CD4-positive, alpha-beta T cell treated with Interleukin-15 for 1 hour (primary cell): ENCODE measurements around the gene OR10A3.
"Not testable (repeated sequence)": the region's sequence is repeated elsewhere in the genome, so short reads cannot be mapped to it uniquely, and the experiment has no call there.

Source experiments
- DNase-seq: peaks from one replicate; pipeline ENCODE4 v3.0.0-alpha.2; 2020

Gene OR10A3, protein sequence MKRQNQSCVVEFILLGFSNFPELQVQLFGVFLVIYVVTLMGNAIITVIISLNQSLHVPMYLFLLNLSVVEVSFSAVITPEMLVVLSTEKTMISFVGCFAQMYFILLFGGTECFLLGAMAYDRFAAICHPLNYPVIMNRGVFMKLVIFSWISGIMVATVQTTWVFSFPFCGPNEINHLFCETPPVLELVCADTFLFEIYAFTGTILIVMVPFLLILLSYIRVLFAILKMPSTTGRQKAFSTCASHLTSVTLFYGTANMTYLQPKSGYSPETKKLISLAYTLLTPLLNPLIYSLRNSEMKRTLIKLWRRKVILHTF

DNA sequence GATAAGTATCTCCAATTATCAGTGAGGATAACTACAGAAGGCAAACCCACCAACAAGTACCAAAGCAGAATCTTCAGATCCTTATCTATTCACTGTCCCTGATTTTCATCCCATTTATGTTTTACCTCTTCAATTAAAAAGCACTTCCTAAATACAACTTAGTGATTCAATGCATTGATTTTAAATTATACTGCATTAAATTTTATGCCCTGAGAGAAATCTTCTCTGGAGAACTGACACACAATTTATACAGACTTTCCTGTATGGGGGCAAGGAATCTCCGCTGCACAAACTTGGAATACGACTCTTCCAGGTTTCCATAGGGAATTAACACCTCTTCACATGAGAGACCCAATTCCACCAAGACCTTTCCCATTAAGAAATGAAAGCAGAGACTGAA is at the start of gene OR10A3:
Gene OR10A3 (minus strand): TSS at position 101 of the 400 bp plus-strand sequence. CDS start 2,188 bp downstream, outside the sequence.
- DNase-seq = no peak

- DNase-seq = not testable (repeated sequence)
Observed at GRCh38 chr11:7987560-7987883, 46.0 kb upstream of the OR10A3 start.

DNA sequence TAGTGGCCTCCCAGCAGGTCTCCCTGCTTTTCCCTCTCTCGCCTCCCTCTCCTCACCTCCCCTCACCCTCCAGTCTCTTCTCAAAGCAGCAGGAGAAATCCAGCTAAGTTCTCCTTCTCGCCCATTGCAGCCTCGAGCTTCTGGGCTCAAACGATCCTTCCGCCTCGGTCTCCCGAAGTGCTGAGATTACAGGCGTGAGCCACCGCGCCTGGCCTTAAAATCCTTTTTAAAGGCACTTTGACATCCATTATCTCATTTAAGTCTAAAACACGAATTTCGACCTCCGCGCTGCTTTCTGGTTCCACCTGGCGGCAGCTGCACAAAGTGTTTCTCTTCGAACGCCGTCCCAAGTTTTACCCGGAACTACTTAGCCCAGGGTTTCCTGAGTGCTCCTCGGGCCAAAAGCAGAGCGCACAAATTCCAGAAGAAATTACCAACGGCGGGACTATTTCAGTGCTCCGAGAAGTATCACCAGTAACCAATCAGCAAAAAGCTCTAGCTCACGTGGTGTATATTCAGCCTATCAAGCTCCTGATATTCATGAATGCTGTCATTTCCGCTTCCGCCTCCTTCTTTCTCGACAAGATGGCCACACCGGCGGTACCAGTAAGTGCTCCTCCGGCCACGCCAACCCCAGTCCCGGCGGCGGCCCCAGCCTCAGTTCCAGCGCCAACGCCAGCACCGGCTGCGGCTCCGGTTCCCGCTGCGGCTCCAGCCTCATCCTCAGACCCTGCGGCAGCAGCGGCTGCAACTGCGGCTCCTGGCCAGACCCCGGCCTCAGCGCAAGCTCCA is 45.5 kb upstream of the OR10A3 start, which contains the start of gene EIF3F:
Gene EIF3F (plus strand): TSS at position 570 of the 792 bp plus-strand sequence. CDS start 16 bp downstream, at position 586.
- DNase-seq = peak; percentile 94

- no peak for DNase-seq
Observed at GRCh38 chr11:7983832-7984590, 42.5 kb upstream of the OR10A3 start.

DNA sequence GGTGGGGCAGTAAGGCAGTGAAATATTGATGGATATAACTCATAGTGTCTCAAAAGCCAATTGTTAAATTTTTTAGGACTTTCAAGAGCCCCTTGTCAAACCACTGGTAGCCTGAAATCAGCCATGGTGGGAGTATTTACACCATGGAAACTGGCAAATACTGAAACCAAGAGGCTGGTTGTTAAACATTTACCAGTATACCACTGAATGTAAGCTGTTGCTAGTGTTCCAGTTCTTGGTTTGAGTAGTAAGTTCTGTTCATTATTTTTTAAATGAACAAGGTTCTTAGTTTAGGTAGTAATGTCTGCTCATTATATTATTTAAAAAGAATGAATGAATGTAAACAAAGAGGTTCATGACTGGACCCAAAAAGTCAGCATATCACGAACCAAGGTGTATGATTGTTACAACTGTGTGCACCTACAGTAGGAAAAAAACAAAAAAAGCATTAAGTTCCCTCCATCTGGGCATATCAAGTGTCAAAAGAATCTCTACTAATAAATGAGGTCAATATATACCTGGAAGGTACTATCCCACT is 41.1 kb upstream of the OR10A3 start:
- no peak for DNase-seq

- no peak for DNase-seq
Observed at GRCh38 chr11:7981619-7982157, 40.2 kb upstream of the OR10A3 start.

GRCh38 chr11:7977232-7977917 is 35.9 kb upstream of the OR10A3 start:
- DNase-seq = no peak

DNA sequence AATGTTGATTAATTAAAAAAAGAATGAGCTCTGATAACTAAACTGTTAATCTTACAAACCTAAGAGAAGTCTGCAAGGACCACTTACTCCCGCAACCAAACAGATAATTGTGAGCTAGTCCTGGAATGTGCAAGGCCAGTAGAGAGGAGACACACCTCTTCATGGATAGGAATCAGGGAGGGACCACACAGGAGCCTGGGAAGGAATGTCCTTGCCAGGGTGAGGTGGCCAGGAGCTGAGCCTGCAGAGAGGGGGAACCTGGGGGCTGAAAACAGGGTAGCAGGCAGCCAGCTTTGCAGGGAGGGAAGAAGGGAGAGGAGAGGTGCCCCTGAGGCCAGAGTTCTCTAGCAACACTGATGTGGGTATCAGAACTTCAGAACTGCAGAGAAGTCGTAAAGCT is 33.2 kb upstream of the OR10A3 start:
- no peak for DNase-seq

DNA sequence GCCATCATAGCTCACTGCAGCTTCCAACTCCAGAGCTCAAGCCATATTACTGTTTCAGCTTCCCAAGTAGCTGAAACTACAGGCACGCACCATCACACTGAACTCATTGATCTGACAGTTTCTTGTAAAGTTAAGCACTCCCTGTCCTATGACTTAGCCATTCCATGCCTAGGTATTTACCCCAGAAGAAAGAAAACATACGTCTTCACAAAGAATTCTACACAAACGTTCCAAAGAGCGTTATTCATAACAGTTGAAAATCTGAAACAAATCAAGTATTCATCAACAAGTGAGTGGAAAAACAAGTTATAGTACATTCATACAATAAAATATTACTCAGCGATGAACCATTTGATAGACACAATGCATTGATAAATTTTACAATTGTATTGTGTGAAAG is 31.5 kb upstream of the OR10A3 start:
- no peak for DNase-seq

DNA sequence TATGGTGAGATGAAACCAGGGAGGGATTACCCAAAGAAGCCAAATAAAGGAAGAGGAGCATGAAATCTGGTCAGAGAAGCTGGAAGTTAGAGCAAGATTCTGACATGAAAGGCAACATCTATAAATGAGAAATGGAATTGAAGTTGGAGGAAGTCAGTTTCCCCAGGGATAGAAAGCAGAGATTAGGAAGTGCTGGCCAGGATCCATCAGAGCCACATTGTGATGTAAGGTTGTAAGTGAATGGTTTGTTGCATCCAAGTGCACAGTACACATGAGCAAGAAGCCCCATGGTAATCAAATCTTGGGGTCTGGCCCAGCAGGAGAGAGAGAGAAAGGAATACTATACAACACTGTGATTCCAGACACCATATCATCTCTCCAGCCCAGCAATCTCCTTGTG is 30.3 kb upstream of the OR10A3 start:
- no peak for DNase-seq

DNA sequence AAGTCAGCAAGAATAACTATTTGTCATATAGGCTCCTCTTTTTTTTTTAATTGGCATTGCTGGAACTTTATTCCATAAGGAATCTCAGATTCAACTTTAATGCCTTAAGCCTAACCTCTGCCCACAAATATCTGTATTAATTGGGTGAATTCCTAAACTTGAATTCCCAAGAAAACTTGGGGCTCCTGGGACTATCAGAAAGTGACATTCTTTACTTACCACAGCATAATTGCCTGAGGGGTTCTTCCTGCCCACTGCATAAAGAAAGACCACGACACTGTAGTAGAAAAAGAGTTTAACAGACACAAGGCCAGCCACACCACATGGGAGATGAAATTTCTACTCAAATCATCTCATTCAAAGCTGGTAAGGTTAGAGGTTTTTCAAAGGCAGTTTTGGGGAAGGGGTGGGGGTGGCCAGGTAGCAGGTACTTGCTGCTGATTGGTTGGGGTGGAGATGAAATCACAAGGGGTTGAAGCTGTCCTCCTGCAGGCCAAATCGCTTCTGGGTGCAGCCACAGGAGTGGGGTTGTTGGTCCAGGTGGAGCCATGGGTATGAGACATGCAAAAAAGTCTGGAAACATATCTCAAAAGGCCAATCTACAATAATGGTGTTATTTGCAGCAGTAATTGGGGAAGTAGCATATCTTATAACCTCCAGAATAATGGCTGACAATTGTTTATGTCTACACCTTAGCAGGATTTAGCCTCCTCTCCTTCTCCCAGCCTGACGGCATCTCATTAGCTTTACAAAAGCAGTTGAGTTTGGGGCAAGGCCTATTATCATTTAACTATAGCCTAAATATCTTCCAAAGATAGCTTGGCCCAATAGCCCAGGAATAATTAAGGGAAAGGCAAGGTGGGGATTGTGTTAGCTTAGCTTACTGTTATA is 28.5 kb upstream of the OR10A3 start:
- DNase-seq = no peak

DNA sequence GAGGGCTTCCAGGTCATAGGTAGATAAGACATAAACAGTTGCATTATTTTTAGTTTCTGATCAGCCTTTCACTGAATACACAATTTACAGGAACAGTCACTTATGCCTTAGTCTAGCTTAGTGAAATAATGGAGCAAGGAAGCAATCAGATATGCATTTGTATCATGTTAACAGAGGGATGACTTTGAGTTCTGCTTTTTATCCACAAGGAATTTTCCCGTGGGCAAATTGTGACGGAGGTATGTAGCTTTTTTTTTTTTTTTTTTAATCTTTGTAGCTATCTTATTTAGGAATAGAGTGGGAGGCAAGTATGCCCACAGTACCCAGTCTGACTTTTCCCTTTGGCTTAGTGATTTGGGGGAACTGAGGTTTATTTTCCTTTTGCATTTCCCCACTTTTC is 27.2 kb upstream of the OR10A3 start:
- no peak for DNase-seq

GRCh38 chr11:7967826-7968225 is 26.3 kb upstream of the OR10A3 start:
- DNase-seq = no peak

- DNase-seq = no peak
Observed at GRCh38 chr11:7967097-7967496, 25.6 kb upstream of the OR10A3 start.

DNA sequence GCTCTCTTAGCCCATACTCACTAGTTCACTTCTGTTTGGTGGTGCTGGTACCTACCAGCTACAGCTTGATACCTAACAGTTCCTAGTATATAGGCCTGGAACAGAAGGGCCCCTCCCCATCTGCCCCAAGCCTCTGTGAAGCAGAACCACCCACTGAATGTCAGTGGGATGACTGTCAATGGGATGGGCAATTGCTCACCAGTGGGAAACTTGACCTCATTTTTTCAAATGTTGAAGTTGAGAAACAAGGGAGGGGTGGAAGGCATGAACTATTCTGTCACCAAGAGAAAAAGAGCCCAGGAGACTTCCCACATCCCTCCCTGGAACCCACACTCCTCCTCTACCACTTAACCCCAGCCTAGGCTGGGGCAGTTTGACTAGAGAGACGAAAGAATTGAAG is 23.9 kb upstream of the OR10A3 start, which contains the start of gene NLRP10:
Gene NLRP10 (minus strand): TSS at position 62 of the 400 bp plus-strand sequence. CDS start 1,952 bp downstream, outside the sequence.
- DNase-seq = no peak

DNA sequence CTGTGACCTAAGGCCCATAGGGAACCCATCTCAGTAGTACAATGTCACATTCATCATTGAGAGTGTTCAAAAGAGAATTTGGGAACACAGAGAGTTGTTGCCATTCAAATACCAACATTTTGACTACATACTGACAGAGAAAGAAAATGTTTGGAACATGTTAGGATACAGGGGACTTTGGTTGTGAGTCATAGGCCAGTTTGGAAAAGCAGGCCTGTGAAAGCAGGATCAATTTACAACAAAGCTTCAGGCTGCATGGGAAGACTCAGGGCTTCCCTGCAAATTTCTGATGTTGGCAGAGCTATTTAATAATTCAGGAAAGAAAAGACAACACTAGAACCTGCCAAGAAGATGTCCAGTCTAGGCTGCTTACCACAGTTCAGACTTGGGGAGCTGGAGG is 23.4 kb upstream of the OR10A3 start:
- DNase-seq = no peak

- DNase-seq = no peak
Observed at GRCh38 chr11:7964261-7964660, 22.8 kb upstream of the OR10A3 start.

DNA sequence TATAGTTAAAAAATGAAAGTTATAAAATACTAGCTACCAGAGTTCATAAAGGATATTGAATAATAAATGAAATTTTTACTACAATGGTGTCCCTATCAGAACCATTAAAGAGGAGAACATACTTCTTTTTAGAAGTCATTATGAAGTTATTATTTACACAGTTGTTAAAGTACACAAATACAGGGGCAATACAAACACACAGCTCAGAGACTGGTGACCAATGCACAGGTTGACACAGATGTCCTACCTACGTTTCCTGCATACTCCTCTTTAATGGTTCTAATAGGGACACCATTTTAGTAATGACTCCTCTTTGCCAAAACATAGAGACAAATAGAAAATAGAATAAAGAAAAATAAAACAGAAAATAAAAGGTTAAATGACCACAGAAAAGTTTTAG is 13.7 kb upstream of the OR10A3 start:
- DNase-seq = no peak

DNA sequence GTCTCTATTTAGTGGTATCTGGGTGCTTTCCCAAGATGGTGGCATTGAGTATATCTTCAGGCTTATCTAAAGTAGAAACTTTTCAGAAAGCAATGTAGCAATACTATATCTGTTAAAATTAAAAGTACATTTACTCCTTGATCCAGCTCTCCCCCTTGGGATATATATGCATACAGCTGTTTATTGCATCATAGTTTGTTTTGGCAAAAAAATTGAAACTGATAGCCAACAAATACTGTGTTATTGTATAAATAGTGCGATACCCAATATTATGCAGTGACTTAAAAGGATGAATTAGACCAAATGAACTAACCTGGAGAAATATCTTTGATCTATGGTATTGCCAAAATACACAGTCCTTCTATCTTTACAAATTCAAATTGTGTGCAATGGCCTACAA is 8.4 kb upstream of the OR10A3 start:
- DNase-seq = no peak

- DNase-seq = no peak
Observed at GRCh38 chr11:7944123-7944522, 2.6 kb upstream of the OR10A3 start.

- no peak for DNase-seq
Observed at GRCh38 chr11:7941146-7941545, 362 bp downstream of the OR10A3 start.
